Smooth muscle cell (in vitro differentiated cells): Measurements from ENCODE around the gene NRDE2. TPM values are rescaled to one million over a fixed set of nuclear protein-coding genes. Genes with fewer than 3 reads are reported as not detected.

Source experiments
- DNase-seq: peaks from one replicate; lab custom pipeline; 2025; ENCODE audit not compliant: unreplicated experiment; lab: John Stamatoyannopoulos, UW
- H2AFZ ChIP-seq: fragments of 200-600 bp; sonication (generic); 2 replicates; pipeline ENCODE4 v1.6.0; 2016; ENCODE audit warnings: antibody characterized with exemption, low read depth, mild to moderate bottlenecking
- H3F3A ChIP-seq: fragments of 200-600 bp; sonication (generic); 2 replicates; pipeline ENCODE4 v1.6.0; 2017; ENCODE audit warnings: antibody characterized with exemption, low read depth
- H3K27ac ChIP-seq: fragments of 200-600 bp; sonication (generic); 2 replicates; pipeline ENCODE4 v1.5.1; 2016; ENCODE audit warnings: low read depth, mild to moderate bottlenecking
- H3K27me3 ChIP-seq: fragments of 200-600 bp; sonication (generic); 2 replicates; pipeline ENCODE4 v1.6.1; 2016; ENCODE audit warnings: low read depth, mild to moderate bottlenecking
- H3K36me3 ChIP-seq: fragments of 200-600 bp; sonication (generic); 2 replicates; pipeline ENCODE4 v1.5.1; 2016; ENCODE audit warnings: low read depth
- H3K4me1 ChIP-seq: fragments of 200-600 bp; sonication (generic); 2 replicates; pipeline ENCODE4 v1.5.1; 2016; ENCODE audit warnings: low read depth
- H3K4me2 ChIP-seq: fragments of 200-600 bp; sonication (generic); 2 replicates; pipeline ENCODE4 v1.6.0; 2016; ENCODE audit warnings: mild to moderate bottlenecking
- H3K4me3 ChIP-seq: fragments of 200-600 bp; sonication (generic); 2 replicates; pipeline ENCODE4 v1.5.1; 2016; ENCODE audit warnings: mild to moderate bottlenecking
- H3K79me2 ChIP-seq: fragments of 200-600 bp; sonication (generic); 2 replicates; pipeline ENCODE4 v1.6.0; 2016; ENCODE audit warnings: low read depth, mild to moderate bottlenecking
- H3K9ac ChIP-seq: fragments of 200-600 bp; sonication (generic); 2 replicates; pipeline ENCODE4 v1.6.0; 2016; ENCODE audit warnings: low read depth
- H3K9me3 ChIP-seq: fragments of 200-600 bp; sonication (generic); replicated peaks from 2 replicates; pipeline ENCODE4 v1.5.1; 2016; ENCODE audit warnings: low read depth
- H4K20me1 ChIP-seq: fragments of 200-600 bp; sonication (generic); 2 replicates; pipeline ENCODE4 v1.6.0; 2016; ENCODE audit warnings: low read depth
- WGBS: methylation state at CpG from one replicate; pipeline ENCODE4 v1.1.7; 2016; ENCODE audit warnings: low lambda C conversion rate; 5-methylcytosine and 5-hydroxymethylcytosine counted together
- polyA plus RNA-seq: library from polyadenylated mRNA; unstranded; fragments of >200 nt; fragmentation: Nextera tagmentation; extraction: Ambion mirVana; gene quantifications from 2 replicates; pipeline ENCODE4 v1.2.1, GENCODE V29; 2016
- total RNA-seq: library from RNA; depleted of rRNA; stranded (reverse); fragments of >200 nt; gene quantifications from 2 replicates; pipeline ENCODE4 v1.2.3, GENCODE V29; 2014
- TF ChIP-seq, protein P1 (sequence below): fragments of 200-600 bp; sonication (generic); IDR thresholded peaks from 2 replicates; pipeline ENCODE4 v1.5.1; 2017; ENCODE audit warnings: borderline replicate concordance, mild to moderate bottlenecking, antibody characterized with exemption; ENCODE audit not compliant: insufficient read depth, poor library complexity, severe bottlenecking

Gene NRDE2
- total and polyA plus RNA-seq, 2 experiments from 2014 or later, result 8.0 to 9.9 TPM

DNA sequence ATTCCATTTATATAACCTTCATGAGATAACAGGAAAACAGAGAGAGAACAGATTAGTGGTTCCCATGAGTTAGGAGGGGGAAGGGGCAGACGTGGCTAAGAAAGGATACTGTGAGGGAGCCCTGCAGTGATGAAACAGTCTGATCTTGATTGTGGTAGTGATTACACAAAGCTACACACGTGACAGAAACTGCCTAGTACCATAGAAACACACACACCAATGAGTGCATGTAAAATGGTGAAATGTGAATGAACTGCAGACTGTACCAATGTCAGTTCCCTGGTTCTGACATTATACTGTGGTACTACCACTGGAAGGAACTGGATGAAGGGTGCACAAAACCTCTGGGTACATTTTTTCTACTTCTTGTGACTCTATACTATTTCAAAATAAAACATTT lies 36.9 kb downstream of the NRDE2 start:
- Histone ChIP-seq H3K27ac (no peak overlapping the region), H3K9ac (no peak overlapping the region), H3K4me1 (no peaks in the 10 kb centered on the region), H3K4me3 (no peak overlapping the region), H2AFZ (no peak overlapping the region), H3K4me2 (no peak overlapping the region), H3K27me3 (no peaks in the 10 kb centered on the region), H3K36me3 (no peaks in the 10 kb centered on the region), H3K9me3 (no peaks in the 10 kb centered on the region), H4K20me1 (no peaks in the 10 kb centered on the region), H3K79me2 (no peaks in the 10 kb centered on the region), H3F3A (no peaks in the 10 kb centered on the region)
- no peak for DNase-seq
- 82% methylated on average over 2 of the region's 2 CpGs for WGBS
- TF ChIP-seq, protein P1, sequence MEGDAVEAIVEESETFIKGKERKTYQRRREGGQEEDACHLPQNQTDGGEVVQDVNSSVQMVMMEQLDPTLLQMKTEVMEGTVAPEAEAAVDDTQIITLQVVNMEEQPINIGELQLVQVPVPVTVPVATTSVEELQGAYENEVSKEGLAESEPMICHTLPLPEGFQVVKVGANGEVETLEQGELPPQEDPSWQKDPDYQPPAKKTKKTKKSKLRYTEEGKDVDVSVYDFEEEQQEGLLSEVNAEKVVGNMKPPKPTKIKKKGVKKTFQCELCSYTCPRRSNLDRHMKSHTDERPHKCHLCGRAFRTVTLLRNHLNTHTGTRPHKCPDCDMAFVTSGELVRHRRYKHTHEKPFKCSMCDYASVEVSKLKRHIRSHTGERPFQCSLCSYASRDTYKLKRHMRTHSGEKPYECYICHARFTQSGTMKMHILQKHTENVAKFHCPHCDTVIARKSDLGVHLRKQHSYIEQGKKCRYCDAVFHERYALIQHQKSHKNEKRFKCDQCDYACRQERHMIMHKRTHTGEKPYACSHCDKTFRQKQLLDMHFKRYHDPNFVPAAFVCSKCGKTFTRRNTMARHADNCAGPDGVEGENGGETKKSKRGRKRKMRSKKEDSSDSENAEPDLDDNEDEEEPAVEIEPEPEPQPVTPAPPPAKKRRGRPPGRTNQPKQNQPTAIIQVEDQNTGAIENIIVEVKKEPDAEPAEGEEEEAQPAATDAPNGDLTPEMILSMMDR, result no peak

DNA sequence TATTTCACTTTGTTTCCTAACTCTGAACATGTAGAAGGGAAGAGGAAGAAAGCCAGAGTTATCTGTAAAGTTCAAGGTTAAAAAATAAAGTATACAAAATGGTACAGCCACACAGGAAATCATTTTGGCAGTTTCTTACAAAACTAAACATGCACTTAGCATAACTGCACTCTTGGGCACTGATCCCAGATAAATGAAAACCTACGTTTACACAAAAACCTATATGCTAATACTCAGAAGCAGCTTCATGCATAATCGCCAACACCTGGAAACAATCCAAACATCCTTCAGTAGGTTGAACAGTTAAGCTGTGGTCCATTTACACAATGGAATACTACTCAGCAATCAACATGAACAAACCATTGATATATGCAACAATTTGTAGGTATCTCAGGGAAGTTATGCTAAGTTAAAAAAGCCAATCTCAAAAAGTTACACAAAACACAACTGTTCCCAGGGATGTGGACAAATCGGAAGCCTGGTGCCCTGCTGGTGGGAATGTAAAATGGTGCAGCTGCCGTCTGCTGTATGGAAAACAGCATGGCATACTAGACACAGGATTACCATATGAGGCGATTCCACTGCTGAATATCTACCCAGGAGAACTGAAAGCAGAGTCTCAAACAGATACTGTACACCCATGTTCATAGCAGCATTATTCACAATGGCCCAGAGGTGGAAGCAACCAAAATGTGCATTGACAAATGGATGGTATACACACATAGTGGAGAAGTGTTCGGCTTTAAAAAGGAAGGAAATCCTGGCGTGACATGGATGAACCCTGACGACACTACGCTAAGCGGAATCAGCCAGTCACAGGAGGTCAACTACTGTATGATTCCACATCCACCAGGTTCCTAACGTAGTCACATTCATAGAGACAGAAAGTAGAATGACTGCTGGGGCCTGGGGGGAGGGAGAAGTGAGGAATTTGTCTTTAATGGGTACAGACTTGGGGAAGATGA lies 37.7 kb downstream of the NRDE2 start:
- no peaks in the 10 kb centered on the region for H3K4me1 ChIP-seq
- H3K4me2 ChIP-seq, result no peak overlapping the region
- no peaks in the 10 kb centered on the region for H3K36me3 ChIP-seq
- no peaks in the 10 kb centered on the region for H3K27me3 ChIP-seq
- H4K20me1 ChIP-seq, result no peaks in the 10 kb centered on the region
- no peak overlapping the region for H2AFZ ChIP-seq
- H3K27ac ChIP-seq, result no peak overlapping the region
- no peaks in the 10 kb centered on the region for H3K79me2 ChIP-seq
- H3K9me3 ChIP-seq, result no peaks in the 10 kb centered on the region
- TF ChIP-seq, protein P1, result no peak
- H3K9ac ChIP-seq, result no peak overlapping the region
- WGBS, result 98% methylated on average over 11 of the region's 11 CpGs
- no peak for DNase-seq
- no peak overlapping the region for H3K4me3 ChIP-seq
- no peaks in the 10 kb centered on the region for H3F3A ChIP-seq

DNA sequence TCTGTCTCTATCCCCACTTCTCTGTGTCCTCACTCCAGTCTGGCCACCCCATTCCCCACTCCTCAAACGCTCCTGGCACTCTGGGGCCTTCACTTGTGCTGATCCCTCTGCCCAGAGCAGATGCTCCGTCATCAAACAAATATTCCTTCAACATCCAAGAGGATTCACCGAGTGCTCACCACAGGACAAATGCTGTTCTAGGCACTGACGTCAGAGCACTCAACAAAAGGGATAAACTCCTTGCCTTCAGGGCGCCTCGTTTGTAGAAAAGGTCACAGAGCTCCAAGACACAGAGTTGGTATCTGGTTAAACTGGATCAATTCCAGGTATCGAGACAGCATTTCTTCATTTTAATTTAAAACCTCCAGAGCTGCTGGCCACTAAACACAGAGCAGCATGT lies 40.0 kb downstream of the NRDE2 start:
- no peak overlapping the region for H3K4me3 ChIP-seq
- no peaks in the 10 kb centered on the region for H3K36me3 ChIP-seq
- DNase-seq, result no peak
- H3K4me1 ChIP-seq, result no peaks in the 10 kb centered on the region
- no peaks in the 10 kb centered on the region for H3K9me3 ChIP-seq
- no peak overlapping the region for H3K27ac ChIP-seq
- no peaks in the 10 kb centered on the region for H3K79me2 ChIP-seq
- no peak overlapping the region for H3K4me2 ChIP-seq
- H4K20me1 ChIP-seq, result no peaks in the 10 kb centered on the region
- TF ChIP-seq, protein P1, result no peak
- H3K27me3 ChIP-seq, result no peaks in the 10 kb centered on the region
- H3K9ac ChIP-seq, result no peak overlapping the region
- H2AFZ ChIP-seq, result no peak overlapping the region
- WGBS, result 82% methylated on average over 7 of the region's 7 CpGs
- H3F3A ChIP-seq, result no peaks in the 10 kb centered on the region
